CD4-positive, alpha-beta T cell treated with Interleukin-12 subunit alpha and Interleukin-12 subunit beta, for 1 hour (primary cell): ENCODE measurements around the gene ATF6.
"Not testable (repeated sequence)": the region's sequence is repeated elsewhere in the genome, so short reads cannot be mapped to it uniquely, and the experiment has no call there.

ENCODE experiments used
- DNase-seq: peaks from one replicate; pipeline ENCODE4 v3.0.0-alpha.2; 2020

Gene ATF6

GRCh38 chr1:161766102-161766981, at the start of gene ATF6:
Gene ATF6 (plus strand): TSS chr1:161766320. CDS start chr1:161766361, 41 bp downstream.
- peak; percentile 87 for DNase-seq

GRCh38 chr1:161718559-161719324, 47.4 kb upstream of the ATF6 start:
- DNase-seq: no peak

- DNase-seq: no peak
These were observed 46.9 kb upstream of the ATF6 start for GRCh38 chr1:161719325-161719611.

DNA sequence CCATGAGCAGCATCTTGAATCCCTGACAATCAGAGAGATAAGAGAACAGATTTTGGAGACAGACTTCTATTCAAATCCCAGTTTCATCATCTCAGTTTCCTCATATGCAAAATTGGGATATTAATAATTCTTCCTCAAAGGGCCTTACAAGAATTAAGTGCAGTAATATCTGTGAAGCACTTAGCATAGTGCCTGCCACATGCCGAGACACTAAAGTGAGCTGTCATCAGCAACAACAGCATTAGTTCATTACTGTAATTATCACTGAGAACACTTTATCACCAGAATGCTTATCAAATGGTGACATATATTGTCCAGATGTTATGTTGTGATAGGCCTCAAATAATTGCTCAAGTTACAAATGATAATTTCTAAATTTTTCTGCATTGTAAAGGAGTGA, 45.7 kb upstream of the ATF6 start:
- DNase-seq: no peak

DNA sequence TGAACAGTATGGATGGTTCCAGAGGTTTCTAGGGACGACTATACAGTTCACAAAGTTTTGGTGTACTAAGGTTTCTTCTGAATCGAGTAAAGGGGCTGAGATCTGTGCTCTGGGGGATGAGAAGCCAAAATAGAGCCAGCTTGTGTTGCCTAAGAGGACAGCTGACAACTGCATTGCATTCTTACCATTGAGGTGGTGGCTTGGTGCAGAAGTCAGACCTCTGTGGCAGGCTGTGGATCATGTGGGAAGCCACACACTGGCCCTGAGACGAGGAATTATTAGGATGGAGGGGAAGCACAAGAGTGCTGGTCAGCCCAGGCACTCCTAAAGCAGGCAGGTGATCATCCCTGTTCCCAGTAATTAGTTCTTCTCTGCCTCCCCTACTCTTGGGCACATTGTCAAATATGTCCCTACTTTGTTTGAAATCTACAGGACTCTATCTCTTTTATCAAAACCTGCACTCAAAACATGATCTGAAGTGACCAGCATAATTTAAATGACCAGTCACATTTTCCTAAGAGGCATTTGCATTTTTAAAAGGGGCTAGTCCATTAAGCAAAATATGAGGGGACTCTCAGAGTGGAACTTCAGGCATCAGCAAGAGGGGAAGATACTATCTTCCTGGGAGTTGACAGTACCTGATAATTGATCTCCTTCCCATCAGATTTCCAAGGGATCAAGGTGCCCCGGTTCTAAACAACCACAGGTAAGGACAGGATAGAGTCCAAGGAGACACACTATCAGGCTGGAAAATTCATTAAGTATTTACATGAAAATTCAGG, 45.0 kb upstream of the ATF6 start, which contains the start of gene FCRLB:
Gene FCRLB (plus strand): TSS at position 589 of the 782 bp plus-strand sequence. CDS start 1,129 bp downstream, outside the sequence.
- no peak for DNase-seq

DNA sequence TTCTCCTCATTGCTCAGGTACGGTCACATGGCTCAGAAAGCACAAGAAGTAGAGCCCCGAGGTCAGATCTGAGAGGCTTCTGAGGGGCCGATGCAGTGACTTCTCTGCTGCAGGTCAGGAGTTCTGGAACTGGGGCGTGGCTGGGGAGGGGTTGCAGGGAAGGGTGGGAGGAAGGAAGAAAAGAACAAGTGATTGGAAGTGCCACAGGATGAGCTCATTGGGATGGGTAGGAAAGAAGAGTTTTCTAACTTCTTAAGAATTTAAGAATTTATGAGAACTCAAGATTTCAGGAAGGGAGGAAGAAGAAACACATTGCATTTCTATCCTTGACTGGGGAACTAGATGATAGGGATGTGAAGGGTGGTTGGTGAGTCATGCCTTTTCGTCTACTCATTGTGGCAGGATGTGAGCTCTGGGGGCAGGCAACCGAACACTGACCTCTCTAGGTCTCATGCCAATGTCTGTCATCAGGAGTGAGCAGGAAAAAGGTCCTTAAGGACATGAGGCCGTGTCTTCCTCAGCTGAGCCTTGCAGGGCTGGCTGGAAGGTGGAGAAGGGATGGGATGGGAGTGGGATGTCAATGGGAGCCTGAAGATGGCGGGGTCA, 44.3 kb upstream of the ATF6 start:
- DNase-seq: no peak

DNA sequence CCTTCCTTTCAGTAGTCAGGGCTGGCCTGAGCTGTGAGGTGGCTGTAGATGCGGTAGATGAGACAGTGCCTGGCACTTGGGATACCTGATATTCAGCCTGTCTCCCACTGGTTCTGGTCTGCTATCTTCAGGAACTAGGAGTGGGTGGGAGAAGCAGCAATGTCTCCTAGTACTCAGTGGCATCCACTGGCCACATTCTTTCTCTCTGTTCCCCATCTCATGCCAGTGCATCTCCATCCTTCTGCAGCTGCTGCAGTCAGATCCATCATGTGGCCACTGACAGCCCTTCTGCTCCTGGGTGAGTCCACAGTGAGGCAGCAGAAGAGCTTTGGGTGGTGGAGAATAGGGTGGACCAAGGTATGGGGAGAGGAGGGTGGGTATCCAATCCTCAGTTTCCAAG, 43.7 kb upstream of the ATF6 start:
- no peak for DNase-seq

DNA sequence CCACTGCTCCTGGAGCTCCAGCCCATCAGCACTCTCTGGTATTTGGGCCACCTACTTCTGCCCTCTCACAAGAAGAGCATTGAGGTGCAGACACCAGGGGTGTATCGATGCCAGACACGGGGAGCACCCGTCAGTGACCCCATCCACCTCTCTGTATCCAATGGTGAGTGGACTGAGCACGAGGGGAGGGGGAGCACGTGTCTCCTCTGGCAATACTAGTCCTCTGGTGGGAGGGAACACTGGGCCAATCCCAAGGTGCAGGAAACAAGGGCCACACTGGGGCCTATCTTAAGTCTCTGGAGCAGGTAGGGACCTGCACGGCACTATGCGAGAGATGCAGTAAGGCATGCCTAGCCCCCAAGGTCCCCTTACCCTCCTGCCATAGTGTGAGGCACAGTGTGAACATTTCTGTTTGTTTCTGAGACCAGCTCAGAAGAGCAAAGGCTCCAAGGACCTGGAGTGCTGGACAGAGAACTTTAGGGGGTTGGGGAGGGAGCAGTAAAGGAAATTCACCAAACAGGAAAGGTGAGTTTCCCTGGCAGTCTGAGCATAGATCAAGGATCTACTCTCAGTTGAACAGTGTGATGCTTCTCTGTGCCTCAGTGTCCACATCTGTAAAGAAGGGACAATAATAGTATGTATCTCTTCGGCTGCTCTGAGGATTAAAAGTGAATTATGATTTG, 42.5 kb upstream of the ATF6 start:
- no peak for DNase-seq

- not testable (repeated sequence) for DNase-seq
These were observed 40.7 kb upstream of the ATF6 start for GRCh38 chr1:161725258-161725907.

DNA sequence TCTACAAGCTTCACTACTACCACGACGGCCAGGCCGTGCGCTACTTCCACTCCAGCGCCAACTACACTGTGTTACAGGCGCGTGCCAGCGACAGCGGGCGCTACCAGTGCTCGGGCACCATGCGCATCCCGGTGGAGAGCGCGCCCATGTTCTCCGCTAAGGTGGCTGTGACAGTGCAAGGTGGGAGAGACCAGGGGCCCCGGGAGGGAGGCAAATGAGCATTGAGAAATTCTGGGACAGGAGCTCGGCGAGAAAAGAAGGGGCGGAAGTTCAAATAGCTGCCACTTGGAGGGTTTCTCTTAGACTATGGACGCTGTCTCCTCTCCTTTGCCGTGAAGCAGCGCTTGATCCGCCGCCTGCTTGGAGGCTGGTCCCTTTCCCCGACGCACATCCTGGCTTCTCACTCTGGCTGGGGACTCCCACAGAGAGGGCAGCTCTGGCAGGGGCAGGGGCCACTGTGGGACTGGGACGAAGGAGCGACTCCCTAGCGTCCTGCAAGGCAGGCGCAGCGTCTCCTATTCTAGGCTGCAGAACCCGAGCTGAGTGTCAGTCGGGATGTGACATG, 40.1 kb upstream of the ATF6 start:
- peak; percentile 24 for DNase-seq

DNA sequence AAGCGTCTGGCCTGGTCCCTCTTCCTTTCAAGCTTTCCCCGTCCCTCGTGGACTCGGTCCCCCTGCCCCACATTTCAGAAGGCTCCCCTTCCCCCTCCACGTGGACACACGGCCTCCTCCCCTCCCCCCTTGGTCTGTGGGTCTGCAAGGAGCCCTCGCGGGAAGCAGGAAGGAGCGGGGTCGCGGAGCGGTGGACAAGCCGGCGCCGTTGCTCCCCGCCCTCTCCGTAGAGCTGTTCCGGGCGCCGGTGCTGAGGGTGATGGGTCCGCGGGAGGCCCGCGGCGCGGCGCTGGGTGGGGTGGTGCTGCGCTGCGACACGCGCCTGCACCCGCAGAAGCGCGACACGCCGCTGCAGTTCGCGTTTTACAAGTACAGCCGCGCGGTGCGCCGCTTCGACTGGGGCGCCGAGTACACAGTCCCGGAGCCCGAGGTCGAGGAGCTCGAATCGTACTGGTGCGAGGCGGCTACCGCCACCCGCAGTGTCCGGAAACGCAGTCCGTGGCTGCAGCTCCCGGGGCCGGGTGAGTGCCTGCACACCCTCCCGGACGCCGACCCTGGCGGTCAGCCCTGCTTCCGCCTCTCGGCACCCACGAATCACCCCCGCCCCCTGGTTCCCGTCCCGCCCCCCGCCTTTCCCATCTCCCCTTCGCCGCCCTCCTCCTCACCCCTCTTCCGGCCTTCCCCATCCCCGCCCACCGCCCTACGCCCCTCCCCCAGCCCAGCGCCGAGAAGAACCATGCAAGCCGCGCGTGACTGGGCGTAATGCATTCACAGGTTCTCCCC, 39.5 kb upstream of the ATF6 start:
- peak; percentile 74 for DNase-seq

GRCh38 chr1:161727256-161727924, 38.7 kb upstream of the ATF6 start:
- DNase-seq: peak; percentile 64

GRCh38 chr1:161728376-161729226, 37.5 kb upstream of the ATF6 start:
- no peak for DNase-seq

- DNase-seq: peak; percentile 17
These were observed 36.0 kb upstream of the ATF6 start for GRCh38 chr1:161730050-161730564.

- DNase-seq: no peak
These were observed 34.9 kb upstream of the ATF6 start for GRCh38 chr1:161731241-161731640.

- DNase-seq: no peak
These were observed 34.0 kb upstream of the ATF6 start for GRCh38 chr1:161731981-161732718.

DNA sequence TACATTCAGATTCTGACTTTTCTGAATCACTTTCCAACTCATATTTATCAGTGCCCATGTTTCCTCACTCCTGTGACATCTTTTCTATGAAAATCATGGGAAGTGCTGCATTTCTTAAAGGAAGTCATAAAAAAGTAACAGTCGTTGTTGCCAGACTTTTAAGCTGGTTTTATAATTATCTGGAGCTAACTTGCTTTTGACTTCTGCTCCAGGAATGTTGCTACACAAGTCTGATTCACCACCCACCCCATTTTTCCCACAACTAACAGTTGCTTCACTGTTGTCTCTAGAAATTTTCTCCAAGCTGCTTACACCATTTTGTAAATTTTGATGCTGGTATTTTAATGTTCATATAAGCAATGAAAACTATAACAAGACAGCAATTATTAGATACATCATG, 32.6 kb upstream of the ATF6 start:
- DNase-seq: no peak

GRCh38 chr1:161735837-161736236, 30.3 kb upstream of the ATF6 start:
- DNase-seq: no peak
